Measurements from ENCODE around the gene SIRT6.
"Not testable (repeated sequence)": the region's sequence is repeated elsewhere in the genome, so short reads cannot be mapped to it uniquely, and the experiment has no call there.

SIRT6 gene

DNA sequence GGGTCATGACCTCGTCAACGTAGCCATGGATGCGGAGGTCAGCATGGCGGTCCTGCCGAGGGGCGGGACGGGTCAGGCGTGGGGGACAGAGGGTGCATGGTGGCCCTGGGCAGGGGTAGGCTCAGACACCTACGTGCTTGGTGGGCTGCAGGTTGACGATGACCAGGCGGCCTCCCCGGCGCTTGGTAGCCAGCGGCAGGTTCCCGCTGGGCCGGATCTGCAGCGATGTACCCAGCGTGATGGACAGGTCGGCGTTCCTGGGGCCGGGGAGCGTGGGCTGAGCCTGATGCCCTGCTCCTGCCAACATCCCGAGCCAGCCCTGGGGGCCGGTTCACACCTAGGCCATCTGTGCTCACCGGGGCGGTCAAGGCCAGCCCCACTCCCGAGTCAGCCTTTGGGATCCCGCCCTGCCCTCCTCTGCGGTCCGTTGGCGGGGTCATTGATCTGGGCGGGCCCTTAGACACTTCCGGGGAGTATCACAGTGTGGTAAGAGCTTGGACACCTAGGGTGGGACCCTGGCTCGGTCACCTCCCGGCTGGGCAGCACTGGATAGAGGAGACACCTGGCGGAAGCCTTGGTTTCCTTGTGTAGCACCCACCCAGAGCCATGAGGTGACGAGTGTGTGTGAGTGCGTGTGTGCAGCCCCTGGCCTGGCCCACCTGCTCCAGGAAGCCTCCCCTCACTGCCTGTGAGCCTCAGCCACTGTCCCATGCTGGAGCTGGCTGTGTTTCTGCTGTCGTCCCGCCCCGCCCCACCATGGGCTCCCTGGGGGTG, 7.3 kb downstream of the SIRT6 start:
- H3K4me3 Mint-ChIP-seq, result no peak overlapping the region
- peaks cover 19 to 26% of the 10 kb centered on the region in 2 donors for H3K27me3 Mint-ChIP-seq
- H3K27ac Mint-ChIP-seq, result no peak overlapping the region
- H3K9me3 Mint-ChIP-seq, result no peaks in the 10 kb centered on the region
- ATAC-seq (replicated peaks) (no peak), DNase-seq (no peak)
- peaks cover 13 to 31% of the 10 kb centered on the region in 2 donors for H3K4me1 Mint-ChIP-seq
- peaks cover 22 to 32% of the 10 kb centered on the region in 2 donors for H3K36me3 Mint-ChIP-seq

DNA sequence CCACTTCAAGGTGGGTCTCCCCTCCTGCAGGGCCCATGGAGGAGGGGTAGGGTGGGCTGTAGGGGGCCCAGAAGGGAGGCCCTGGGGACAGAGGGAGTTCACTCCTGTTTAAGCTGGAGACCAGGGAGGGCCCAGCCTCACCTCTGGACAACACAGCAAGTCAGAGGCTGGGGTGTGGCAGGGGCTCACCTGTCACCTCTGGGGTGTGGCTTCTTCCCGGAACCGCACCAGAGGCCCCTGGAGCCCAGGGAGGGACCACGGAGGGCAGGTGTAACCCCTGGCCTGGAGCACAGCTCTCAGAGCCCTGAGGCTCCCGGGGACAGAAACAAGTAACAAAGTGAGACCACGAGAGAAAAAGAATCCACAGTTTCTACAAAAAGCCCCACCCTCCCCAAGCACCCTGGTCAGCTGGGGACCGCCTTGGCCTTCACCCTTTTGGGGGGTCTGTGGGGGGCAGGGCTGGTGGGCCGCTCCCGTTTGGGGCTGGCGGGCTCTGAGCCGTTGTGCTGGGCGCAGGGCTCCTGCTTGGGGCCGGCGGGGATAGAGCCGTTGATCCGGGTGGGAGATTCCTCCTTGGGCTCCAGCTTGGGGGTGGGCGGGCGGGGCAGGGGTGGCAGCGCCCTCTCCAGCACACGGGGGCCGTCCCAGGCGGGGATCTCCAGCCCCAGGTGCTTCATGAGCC, 8.0 kb downstream of the SIRT6 start:
- H3K4me3 Mint-ChIP-seq, result no peak overlapping the region
- H3K4me1 Mint-ChIP-seq, result peaks cover 9 to 23% of the 10 kb centered on the region in 2 donors
- DNase-seq (no peak), ATAC-seq (replicated peaks) (no peak)
- H3K27ac Mint-ChIP-seq, result no peak overlapping the region
- peaks cover 16 to 25% of the 10 kb centered on the region in 2 donors for H3K36me3 Mint-ChIP-seq
- H3K9me3 Mint-ChIP-seq, result no peaks in the 10 kb centered on the region
- H3K27me3 Mint-ChIP-seq, result peaks cover 22 to 30% of the 10 kb centered on the region in 2 donors

GRCh38 chr19:4173479-4174212, 8.7 kb downstream of the SIRT6 start:
- no peak overlapping the region for H3K27ac Mint-ChIP-seq
- no peaks in the 10 kb centered on the region for H3K9me3 Mint-ChIP-seq
- peaks cover 6 to 19% of the 10 kb centered on the region in 2 donors for H3K4me1 Mint-ChIP-seq
- ATAC-seq (replicated peaks) (no peak), DNase-seq (no peak)
- peaks cover 22 to 30% of the 10 kb centered on the region in 2 donors for H3K27me3 Mint-ChIP-seq
- H3K36me3 Mint-ChIP-seq, result peaks cover 12 to 18% of the 10 kb centered on the region in 2 donors
- no peak overlapping the region for H3K4me3 Mint-ChIP-seq

GRCh38 chr19:4172861-4173473, 9.4 kb downstream of the SIRT6 start:
- DNase-seq, result no peak
- Mint-ChIP-seq H3K4me3 (no peak overlapping the region), H3K4me1 (peaks cover 6 to 19% of the 10 kb centered on the region in 2 donors)

GRCh38 chr19:4171676-4172075, 10.7 kb downstream of the SIRT6 start:
- Mint-ChIP-seq H3K27me3 (peaks cover 30 to 39% of the 10 kb centered on the region in 2 donors), H3K36me3 (peaks cover 8 to 10% of the 10 kb centered on the region in 2 donors), H3K9me3 (no peaks in the 10 kb centered on the region), H3K4me3 (no peak overlapping the region), H3K27ac (no peak overlapping the region), H3K4me1 (peaks cover 9 to 19% of the 10 kb centered on the region in 2 donors)
- DNase-seq (no peak), ATAC-seq (replicated peaks) (no peak)

More at GRCh38 chr19:4172861-4173473, 9.4 kb downstream of the SIRT6 start:
- no peak overlapping the region for H3K27ac Mint-ChIP-seq
- peak; percentile 75 to 76 for ATAC-seq (replicated peaks)
- H3K27me3 Mint-ChIP-seq, result peaks cover 22 to 30% of the 10 kb centered on the region in 2 donors
- H3K9me3 Mint-ChIP-seq, result no peaks in the 10 kb centered on the region
- H3K36me3 Mint-ChIP-seq, result peaks cover 10 to 13% of the 10 kb centered on the region in 2 donors

- H3K4me3 Mint-ChIP-seq, result no peak overlapping the region
- peaks cover 0 to 3% of the 10 kb centered on the region in 2 donors for H3K4me1 Mint-ChIP-seq
- no peaks in the 10 kb centered on the region for H3K9me3 Mint-ChIP-seq
- DNase-seq (no peak), ATAC-seq (replicated peaks) (no peak)
- H3K27ac Mint-ChIP-seq, result no peak overlapping the region
- H3K27me3 Mint-ChIP-seq, result peaks cover 12 to 36% of the 10 kb centered on the region in 2 donors
- H3K36me3 Mint-ChIP-seq, result no peaks in the 10 kb centered on the region
Measured at GRCh38 chr19:4164262-4164661, 18.1 kb downstream of the SIRT6 start.

- H3K27me3 Mint-ChIP-seq, result peaks cover 4 to 27% of the 10 kb centered on the region in 2 donors
- H3K4me3 Mint-ChIP-seq, result no peak overlapping the region
- H3K4me1 Mint-ChIP-seq, result no peaks in the 10 kb centered on the region
Measured at GRCh38 chr19:4161415-4162077, 20.8 kb downstream of the SIRT6 start.

DNA sequence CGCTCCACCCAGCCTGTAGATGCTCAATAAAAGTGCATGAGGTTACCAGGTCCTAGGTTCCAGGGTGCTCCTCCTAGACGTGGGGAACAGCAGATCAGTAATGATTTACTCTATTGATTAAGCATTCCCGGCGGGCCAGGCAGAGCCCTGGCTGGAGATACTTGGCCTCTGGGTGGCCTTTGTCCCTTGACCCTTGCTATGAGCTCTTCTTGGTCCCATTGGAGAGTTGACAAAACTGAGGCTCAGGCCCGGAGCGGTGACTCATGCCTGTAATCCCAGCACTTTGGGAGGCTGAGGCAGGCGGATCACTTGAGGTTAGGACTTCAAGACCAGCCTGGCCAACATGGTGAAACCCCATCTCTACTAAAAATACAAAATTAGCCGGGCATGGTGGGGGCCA, 24.4 kb downstream of the SIRT6 start:
- not testable (repeated sequence) for DNase-seq; H3K27ac Mint-ChIP-seq; H3K4me3 Mint-ChIP-seq; H3K36me3 Mint-ChIP-seq; H3K9me3 Mint-ChIP-seq; ATAC-seq (replicated peaks); H3K4me1 Mint-ChIP-seq
- H3K27me3 Mint-ChIP-seq, result peaks cover 4 to 21% of the 10 kb centered on the region in 2 donors

More at GRCh38 chr19:4161415-4162077, 20.8 kb downstream of the SIRT6 start:
- no peak overlapping the region for H3K27ac Mint-ChIP-seq
- ATAC-seq (replicated peaks) (no peak), DNase-seq (no peak)
- no peaks in the 10 kb centered on the region for H3K36me3 Mint-ChIP-seq
- no peaks in the 10 kb centered on the region for H3K9me3 Mint-ChIP-seq

GRCh38 chr19:4157164-4157563, 25.2 kb downstream of the SIRT6 start:
- Mint-ChIP-seq H3K27ac (no peak overlapping the region), H3K4me1 (peaks cover 4 to 10% of the 10 kb centered on the region in 2 donors), H3K4me3 (no peak overlapping the region), H3K36me3 (no peaks in the 10 kb centered on the region), H3K27me3 (peaks cover 4 to 27% of the 10 kb centered on the region in 2 donors), H3K9me3 (no peaks in the 10 kb centered on the region)
- no peak for DNase-seq
- ATAC-seq (replicated peaks), result no peak

DNA sequence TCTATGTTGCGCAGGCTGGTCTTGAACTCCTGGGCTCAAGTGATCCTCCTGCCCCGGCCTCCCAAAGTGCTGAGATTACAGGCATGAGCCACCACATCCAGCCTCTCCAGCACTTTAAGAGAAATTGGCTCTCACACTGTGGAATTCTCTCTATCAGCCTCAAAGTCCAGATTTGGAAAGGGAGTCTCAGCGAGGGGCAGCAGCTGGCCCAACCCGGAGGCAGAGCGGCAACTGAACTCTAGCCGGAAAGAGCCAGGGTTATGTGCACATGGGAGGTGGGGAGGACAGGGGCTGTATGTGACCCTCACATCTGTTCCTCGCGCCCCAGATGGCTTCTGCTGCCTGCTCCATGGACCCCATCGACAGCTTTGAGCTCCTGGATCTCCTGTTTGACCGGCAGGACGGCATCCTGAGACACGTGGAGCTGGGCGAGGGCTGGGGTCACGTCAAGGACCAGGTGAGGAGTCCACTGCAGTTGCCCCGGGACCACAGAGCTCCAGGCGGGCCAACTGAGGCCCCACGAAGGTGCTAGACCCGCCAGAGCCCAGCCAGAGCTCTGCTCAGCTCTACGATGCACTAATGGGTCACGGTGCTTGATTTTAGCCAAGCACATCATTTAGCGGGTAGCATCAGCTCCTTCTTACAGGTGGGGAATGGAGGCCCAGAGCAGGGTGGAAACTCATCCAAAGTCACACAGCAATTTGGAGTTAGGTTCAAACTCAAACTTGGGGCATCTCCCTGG, 27.6 kb downstream of the SIRT6 start:
- H3K4me1 Mint-ChIP-seq, result peaks cover 9 to 15% of the 10 kb centered on the region in 2 donors
- ATAC-seq (replicated peaks) (no peak), DNase-seq (no peak)
- no peaks in the 10 kb centered on the region for H3K36me3 Mint-ChIP-seq
- H3K9me3 Mint-ChIP-seq, result no peaks in the 10 kb centered on the region
- H3K27ac Mint-ChIP-seq, result no peak overlapping the region
- peaks cover 18 to 46% of the 10 kb centered on the region in 2 donors for H3K27me3 Mint-ChIP-seq
- no peak overlapping the region for H3K4me3 Mint-ChIP-seq

DNA sequence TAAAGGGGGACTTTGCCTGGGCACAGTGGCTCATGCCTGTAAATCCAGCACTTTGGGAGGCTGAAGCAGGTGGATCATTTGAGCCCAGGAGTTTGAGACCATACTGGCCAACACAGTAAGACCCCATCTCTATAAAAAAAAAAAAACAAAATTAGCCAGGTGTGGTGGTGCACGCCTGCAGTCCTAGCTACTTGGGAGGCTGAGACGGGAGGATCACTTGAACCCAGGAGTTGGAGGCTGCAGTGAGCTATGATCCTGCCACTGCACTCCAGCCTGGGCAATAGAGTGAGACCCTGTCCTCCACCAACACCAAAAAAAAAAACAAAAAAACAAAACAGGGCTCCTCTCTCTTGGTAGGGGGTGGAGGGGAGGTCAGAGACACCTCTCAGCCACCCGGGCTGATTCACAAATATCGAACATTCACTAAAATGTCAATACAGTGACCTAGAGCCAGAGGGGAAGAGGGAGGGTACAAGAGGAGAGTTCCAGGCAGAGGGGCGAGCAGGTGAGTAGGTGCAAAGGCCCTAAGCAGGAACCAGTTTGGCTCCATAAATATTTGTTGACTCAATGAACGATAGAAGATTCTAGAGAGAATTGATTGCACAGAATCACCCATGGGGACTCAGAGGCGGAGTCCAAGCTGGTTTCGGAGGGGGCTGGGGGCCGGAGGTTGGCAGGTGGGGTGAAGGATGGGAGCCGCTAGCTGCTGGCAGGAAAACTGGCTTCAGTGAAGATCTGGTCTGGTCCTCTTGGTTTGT, 29.9 kb downstream of the SIRT6 start:
- Mint-ChIP-seq H3K27ac (no peak overlapping the region), H3K4me3 (no peak overlapping the region), H3K27me3 (peaks cover 25 to 59% of the 10 kb centered on the region in 2 donors)

GRCh38 chr19:4151623-4152022, 30.7 kb downstream of the SIRT6 start:
- DNase-seq (no peak), ATAC-seq (replicated peaks) (no peak)
- peaks cover 14 to 20% of the 10 kb centered on the region in 2 donors for H3K4me1 Mint-ChIP-seq
- H3K4me3 Mint-ChIP-seq, result no peak overlapping the region
- no peaks in the 10 kb centered on the region for H3K9me3 Mint-ChIP-seq
- no peak overlapping the region for H3K27ac Mint-ChIP-seq
- no peaks in the 10 kb centered on the region for H3K36me3 Mint-ChIP-seq
- peaks cover 28 to 59% of the 10 kb centered on the region in 2 donors for H3K27me3 Mint-ChIP-seq

More for the DNA sequence above, 29.9 kb downstream of the SIRT6 start:
- DNase-seq, result no peak
- Mint-ChIP-seq H3K4me1 (peaks cover 14 to 20% of the 10 kb centered on the region in 2 donors), H3K9me3 (no peaks in the 10 kb centered on the region), H3K36me3 (no peaks in the 10 kb centered on the region)
- no peak for ATAC-seq (replicated peaks)

Data from stimulated activated naive B cell treated with anti-CD40 and anti-IgM and Interleukin-4, amounts not matched to agents 10 μg/mL and 1 μg/mL and 100 μg/mL, for 72 hours (primary cell).